ENCODE data around the gene GNMT.

DNA sequence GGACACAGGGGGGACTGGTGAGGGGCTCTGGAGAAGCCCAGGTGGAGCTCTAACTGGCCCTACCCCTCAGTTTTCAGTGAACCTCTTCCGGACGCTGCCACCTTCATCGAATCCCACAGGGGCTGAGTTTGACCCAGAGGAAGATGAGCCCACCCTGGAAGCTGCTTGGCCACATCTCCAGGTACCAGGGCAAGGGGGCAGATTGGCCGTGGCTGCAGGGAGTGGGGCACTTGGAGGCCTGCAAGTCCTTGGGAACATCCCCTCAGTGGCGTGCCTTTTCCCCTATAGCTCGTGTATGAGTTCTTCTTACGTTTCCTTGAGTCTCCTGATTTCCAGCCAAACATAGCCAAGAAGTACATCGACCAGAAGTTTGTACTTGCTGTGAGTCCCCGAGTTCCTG is 46.6 kb downstream of the GNMT start:
- TF ChIP-seq, protein P1, sequence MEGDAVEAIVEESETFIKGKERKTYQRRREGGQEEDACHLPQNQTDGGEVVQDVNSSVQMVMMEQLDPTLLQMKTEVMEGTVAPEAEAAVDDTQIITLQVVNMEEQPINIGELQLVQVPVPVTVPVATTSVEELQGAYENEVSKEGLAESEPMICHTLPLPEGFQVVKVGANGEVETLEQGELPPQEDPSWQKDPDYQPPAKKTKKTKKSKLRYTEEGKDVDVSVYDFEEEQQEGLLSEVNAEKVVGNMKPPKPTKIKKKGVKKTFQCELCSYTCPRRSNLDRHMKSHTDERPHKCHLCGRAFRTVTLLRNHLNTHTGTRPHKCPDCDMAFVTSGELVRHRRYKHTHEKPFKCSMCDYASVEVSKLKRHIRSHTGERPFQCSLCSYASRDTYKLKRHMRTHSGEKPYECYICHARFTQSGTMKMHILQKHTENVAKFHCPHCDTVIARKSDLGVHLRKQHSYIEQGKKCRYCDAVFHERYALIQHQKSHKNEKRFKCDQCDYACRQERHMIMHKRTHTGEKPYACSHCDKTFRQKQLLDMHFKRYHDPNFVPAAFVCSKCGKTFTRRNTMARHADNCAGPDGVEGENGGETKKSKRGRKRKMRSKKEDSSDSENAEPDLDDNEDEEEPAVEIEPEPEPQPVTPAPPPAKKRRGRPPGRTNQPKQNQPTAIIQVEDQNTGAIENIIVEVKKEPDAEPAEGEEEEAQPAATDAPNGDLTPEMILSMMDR (IDR thresholded peaks at IDR 0.05; ENCODE audit: insufficient read depth, low read length, poor library complexity, severe bottlenecking), result no peak
- TF ChIP-seq EZH2phosphoT487 (conservative IDR thresholded peaks at IDR 0.05; ENCODE audit: low read length), result no peak
